DMS 273 treated with DMSO at 0.1 percent for 48 hours (cell line): Measurements from ENCODE around the gene WIPF2.

ENCODE experiments used
- DNase-seq: peaks from one replicate; lab custom pipeline; 2025; lab: John Stamatoyannopoulos, UW

Gene WIPF2

DNA sequence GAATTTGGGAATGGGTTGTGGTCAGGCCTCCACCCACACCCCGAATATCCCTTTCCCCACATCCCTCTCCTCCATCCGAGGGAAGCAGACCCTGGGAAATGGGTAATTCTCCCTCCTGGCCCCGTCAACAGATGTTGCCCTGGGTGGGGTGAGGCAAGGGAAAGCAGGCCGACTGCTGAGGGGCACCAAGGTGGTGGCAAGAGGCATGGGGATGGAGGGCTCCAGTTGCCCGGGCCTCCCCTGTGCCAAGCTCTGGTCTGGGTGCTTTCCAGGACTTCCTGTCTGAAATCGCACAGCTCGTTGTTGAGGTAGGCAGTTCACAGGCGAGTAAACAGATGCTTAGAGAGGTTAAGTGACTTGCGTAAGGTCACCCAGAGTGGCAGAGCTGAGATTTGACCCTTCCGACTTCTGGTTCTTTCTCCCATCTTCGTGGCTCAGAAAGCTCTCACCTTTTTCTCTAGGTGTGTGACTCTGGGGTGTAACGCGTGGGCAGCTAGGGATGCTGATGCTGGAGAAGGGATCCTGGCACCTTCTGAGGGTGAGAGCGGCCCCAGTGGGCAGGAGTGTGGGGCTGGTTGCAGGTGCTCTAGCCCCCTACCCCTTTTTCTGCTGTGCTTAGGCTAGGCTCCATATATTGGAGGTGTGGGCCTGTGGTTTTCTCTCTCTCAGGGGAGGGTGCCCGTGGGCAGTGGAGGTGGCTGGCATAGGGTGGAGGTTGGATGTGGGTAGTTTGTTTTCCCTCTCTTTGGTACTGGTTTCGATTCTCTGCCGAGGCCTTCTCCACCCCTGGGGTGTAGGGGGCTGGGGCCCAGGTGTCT, 107.1 kb downstream of the WIPF2 start:
- DNase-seq, result no peak

DNA sequence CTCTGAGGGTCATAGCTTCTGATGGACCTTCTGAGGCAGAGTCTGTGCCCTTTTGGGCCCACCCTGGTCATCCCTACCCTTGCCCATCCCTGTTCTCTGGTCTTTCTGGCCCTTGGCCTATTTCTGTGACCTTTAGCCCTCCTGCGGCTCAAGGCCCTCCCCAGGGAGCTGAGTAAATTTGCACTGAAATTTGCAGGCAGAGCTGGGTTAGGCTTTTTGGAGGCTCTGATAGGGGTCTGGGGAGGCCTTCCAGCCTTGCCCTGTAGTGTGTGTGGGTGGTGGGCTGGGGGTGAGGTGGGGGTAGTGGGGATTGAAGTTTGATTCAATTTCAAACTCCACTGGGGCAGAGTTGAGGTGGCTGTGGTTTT, 107.7 kb downstream of the WIPF2 start:
- DNase-seq, result no peak

GRCh38 chr17:40327244-40327729, 108.2 kb downstream of the WIPF2 start:
- no peak for DNase-seq

GRCh38 chr17:40327735-40328385, 108.8 kb downstream of the WIPF2 start:
- no peak for DNase-seq

DNA sequence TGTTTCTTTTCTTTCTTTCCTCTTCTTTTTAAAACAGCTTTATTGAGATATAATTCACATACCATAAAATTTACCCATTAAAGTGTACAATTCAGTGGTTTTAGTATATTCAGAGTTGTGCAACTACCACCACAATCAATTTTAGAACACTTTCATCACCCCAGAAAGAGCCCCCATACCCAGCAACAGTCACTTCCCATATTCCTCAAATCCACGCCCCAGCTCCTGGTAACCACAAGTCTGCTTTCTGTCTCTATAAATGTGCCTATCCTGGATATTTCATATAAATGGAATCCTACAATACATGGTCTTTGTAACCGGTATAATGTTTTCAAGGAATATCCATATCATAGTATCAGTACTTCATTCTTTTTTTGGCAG, 109.3 kb downstream of the WIPF2 start:
- no peak for DNase-seq

- DNase-seq, result no peak
These were observed 111.0 kb downstream of the WIPF2 start for GRCh38 chr17:40329839-40330794.

DNA sequence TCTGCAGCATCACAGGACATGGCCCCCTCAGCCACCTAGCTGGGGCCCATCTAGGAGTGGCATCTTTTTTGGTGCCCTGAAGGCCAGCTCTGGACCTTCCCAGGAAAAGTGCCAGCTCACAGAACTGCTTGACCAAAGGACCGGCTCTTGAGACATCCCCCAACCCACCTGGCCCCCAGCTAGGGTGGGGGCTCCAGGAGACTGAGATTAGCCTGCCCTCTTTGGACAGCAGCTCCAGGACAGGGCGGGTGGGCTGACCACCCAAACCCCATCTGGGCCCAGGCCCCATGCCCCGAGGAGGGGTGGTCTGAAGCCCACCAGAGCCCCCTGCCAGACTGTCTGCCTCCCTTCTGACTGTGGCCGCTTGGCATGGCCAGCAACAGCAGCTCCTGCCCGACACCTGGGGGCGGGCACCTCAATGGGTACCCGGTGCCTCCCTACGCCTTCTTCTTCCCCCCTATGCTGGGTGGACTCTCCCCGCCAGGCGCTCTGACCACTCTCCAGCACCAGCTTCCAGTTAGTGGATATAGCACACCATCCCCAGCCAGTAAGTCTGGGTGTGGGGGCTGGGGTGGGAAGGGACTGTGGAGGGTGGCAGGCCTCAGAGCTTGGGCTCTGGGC, 111.9 kb downstream of the WIPF2 start:
- DNase-seq, result no peak

- no peak for DNase-seq
These were observed 112.9 kb downstream of the WIPF2 start for GRCh38 chr17:40331743-40332641.
